ENCODE data around the gene LRIG3. TPM values are rescaled to one million over a fixed set of nuclear protein-coding genes. Genes with fewer than 3 reads are reported as not detected.

Gene LRIG3
- total RNA-seq, 1 donor = 85.0 TPM

DNA sequence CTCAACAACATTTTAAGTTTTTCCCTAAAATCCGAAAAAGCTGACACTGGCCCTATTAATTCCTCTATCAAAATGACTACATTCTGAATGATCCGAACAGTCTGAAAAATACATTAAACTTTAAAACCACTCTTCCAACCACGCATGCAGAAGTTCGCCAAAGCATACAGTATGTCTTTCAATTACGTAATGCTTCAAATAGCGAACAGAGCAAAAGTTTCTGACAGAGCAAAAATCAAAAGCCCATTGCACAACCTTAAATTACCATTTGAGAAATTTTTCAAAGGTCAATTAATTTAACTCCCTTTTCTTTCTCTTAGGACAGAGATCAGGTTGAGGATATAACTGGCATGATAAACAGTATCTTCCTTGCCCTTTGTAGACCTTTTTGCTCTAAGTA lies 33.2 kb downstream of the LRIG3 start:
- H3K27me3 ChIP-seq (ENCODE audit: insufficient read depth, low read length) = no peaks in the 10 kb centered on the region
- H3K4me2 ChIP-seq (ENCODE audit: insufficient read depth, low read length) = no peak overlapping the region
- H4K20me1 ChIP-seq (ENCODE audit: insufficient read depth, low read length) = peaks cover 6% of the 10 kb centered on the region
- H3K27ac ChIP-seq (ENCODE audit: low read depth, low read length) = no peak overlapping the region
- no peaks in the 10 kb centered on the region for H3K4me1 ChIP-seq (ENCODE audit: insufficient read depth, low read length)
- H3K36me3 ChIP-seq (ENCODE audit: insufficient read depth, low read length) = peaks cover 57% of the 10 kb centered on the region
- TF ChIP-seq, protein P1, sequence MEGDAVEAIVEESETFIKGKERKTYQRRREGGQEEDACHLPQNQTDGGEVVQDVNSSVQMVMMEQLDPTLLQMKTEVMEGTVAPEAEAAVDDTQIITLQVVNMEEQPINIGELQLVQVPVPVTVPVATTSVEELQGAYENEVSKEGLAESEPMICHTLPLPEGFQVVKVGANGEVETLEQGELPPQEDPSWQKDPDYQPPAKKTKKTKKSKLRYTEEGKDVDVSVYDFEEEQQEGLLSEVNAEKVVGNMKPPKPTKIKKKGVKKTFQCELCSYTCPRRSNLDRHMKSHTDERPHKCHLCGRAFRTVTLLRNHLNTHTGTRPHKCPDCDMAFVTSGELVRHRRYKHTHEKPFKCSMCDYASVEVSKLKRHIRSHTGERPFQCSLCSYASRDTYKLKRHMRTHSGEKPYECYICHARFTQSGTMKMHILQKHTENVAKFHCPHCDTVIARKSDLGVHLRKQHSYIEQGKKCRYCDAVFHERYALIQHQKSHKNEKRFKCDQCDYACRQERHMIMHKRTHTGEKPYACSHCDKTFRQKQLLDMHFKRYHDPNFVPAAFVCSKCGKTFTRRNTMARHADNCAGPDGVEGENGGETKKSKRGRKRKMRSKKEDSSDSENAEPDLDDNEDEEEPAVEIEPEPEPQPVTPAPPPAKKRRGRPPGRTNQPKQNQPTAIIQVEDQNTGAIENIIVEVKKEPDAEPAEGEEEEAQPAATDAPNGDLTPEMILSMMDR (IDR thresholded peaks at IDR 0.05; ENCODE audit: extremely low read depth, low read depth, low read length) = no peak
- no peaks in the 10 kb centered on the region for H3K9me3 ChIP-seq (ENCODE audit: low read depth, low read length)
- H3K4me3 ChIP-seq (ENCODE audit: insufficient read depth, low read length) = no peak overlapping the region
- peaks cover 2% of the 10 kb centered on the region for H3K79me2 ChIP-seq (ENCODE audit: insufficient read depth, low read length)
- H2AFZ ChIP-seq (ENCODE audit: low read length) = no peak overlapping the region
- no peak for DNase-seq (ENCODE audit: insufficient read length, low spot score, missing footprints)

DNA sequence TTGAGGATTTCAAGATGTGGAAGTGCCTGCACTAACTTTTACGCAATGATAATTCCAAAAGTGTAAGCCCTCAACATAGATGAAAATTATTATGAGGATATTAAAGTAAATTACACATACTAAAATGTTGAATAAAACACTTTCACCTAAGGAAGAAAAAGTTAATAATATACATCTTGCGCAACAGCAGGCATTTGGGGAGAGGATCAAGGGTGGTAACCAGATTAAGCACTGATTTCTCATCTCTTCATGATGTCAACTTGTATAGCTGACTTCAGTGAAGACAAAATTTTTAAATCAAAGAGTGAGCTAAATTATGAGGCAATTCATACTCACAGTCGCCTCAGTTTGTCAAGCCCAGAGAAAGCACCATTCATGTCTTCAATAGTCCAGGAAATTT lies 33.8 kb downstream of the LRIG3 start:
- H4K20me1 ChIP-seq (ENCODE audit: insufficient read depth, low read length) = peaks cover 3% of the 10 kb centered on the region
- H3K27me3 ChIP-seq (ENCODE audit: insufficient read depth, low read length) = no peaks in the 10 kb centered on the region
- H2AFZ ChIP-seq (ENCODE audit: low read length) = no peak overlapping the region
- no peak overlapping the region for H3K4me2 ChIP-seq (ENCODE audit: insufficient read depth, low read length)
- no peak overlapping the region for H3K27ac ChIP-seq (ENCODE audit: low read depth, low read length)
- peaks cover 2% of the 10 kb centered on the region for H3K79me2 ChIP-seq (ENCODE audit: insufficient read depth, low read length)
- DNase-seq (ENCODE audit: insufficient read length, low spot score, missing footprints) = no peak
- no peaks in the 10 kb centered on the region for H3K4me1 ChIP-seq (ENCODE audit: insufficient read depth, low read length)
- H3K4me3 ChIP-seq (ENCODE audit: insufficient read depth, low read length) = no peak overlapping the region
- H3K9me3 ChIP-seq (ENCODE audit: low read depth, low read length) = no peaks in the 10 kb centered on the region
- H3K36me3 ChIP-seq (ENCODE audit: insufficient read depth, low read length) = peaks cover 61% of the 10 kb centered on the region
- TF ChIP-seq, protein P1 (IDR thresholded peaks at IDR 0.05; ENCODE audit: extremely low read depth, low read depth, low read length) = no peak

DNA sequence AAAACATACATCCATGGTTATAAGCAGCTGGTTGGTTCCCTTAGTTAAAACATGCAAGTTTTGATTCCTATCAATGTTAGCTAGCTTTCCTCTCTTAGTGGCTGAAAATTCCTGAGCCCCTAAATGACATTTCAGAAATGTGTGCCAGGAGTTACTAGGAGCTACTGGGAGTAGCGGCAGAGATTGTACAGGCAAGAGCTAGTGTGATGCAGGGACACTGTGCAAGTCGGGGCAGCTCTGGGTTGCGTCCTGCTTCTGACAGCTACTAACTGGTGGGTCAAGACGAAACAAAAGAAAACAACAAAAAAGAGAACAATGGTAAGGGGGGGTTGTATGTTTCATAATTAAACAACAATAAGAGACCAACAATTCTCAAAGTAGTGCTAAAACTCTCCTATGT lies 35.4 kb downstream of the LRIG3 start:
- Histone ChIP-seq H3K4me3 (ENCODE audit: insufficient read depth, low read length) (no peak overlapping the region), H3K27ac (ENCODE audit: low read depth, low read length) (no peak overlapping the region), H3K27me3 (ENCODE audit: insufficient read depth, low read length) (no peaks in the 10 kb centered on the region), H2AFZ (ENCODE audit: low read length) (no peak overlapping the region), H3K4me1 (ENCODE audit: insufficient read depth, low read length) (no peaks in the 10 kb centered on the region), H3K36me3 (ENCODE audit: insufficient read depth, low read length) (peaks cover 72% of the 10 kb centered on the region), H4K20me1 (ENCODE audit: insufficient read depth, low read length) (no peaks in the 10 kb centered on the region), H3K79me2 (ENCODE audit: insufficient read depth, low read length) (no peaks in the 10 kb centered on the region), H3K4me2 (ENCODE audit: insufficient read depth, low read length) (no peak overlapping the region), H3K9me3 (ENCODE audit: low read depth, low read length) (no peaks in the 10 kb centered on the region)
- TF ChIP-seq, protein P1 (IDR thresholded peaks at IDR 0.05; ENCODE audit: extremely low read depth, low read depth, low read length) = no peak
- DNase-seq (ENCODE audit: insufficient read length, low spot score, missing footprints) = no peak

DNA sequence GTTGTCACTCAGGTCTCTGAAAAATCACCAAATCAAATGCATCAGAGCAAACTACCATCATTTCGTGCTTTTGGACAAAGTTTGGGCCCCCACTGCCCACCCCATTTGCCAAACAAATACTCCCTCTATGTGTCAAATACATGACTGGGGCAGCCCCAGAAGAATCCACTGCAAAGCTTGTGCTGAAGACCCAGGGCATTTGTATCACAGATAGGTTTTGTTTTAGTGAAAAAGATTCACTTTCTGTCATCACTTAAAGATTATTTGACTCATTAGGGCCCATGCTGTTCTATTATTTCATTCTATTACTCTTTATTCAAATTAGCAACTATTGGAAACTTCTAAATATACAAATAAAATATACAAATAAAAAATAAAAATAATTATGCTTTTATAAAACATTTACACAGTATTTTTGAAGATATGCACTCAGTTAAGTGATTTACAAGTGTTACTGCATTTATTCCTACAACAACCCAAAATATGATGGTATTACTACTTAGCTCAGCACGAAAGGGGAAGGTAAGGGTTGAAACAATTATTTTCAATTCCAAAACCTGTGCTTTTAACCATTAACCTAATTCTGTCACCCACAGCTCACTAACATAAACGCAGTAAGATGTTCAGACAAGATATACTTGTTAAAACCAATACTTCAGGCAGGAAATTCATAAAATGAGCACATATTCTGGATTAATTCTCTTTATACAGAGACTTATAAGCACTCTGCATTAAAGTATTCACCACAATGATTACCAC lies 36.5 kb downstream of the LRIG3 start:
- H3K79me2 ChIP-seq (ENCODE audit: insufficient read depth, low read length) = no peaks in the 10 kb centered on the region
- no peaks in the 10 kb centered on the region for H3K9me3 ChIP-seq (ENCODE audit: low read depth, low read length)
- no peak for DNase-seq (ENCODE audit: insufficient read length, low spot score, missing footprints)
- H3K4me2 ChIP-seq (ENCODE audit: insufficient read depth, low read length) = no peak overlapping the region
- H3K4me3 ChIP-seq (ENCODE audit: insufficient read depth, low read length) = no peak overlapping the region
- peaks cover 71% of the 10 kb centered on the region for H3K36me3 ChIP-seq (ENCODE audit: insufficient read depth, low read length)
- H3K27me3 ChIP-seq (ENCODE audit: insufficient read depth, low read length) = no peaks in the 10 kb centered on the region
- H2AFZ ChIP-seq (ENCODE audit: low read length) = no peak overlapping the region
- no peaks in the 10 kb centered on the region for H4K20me1 ChIP-seq (ENCODE audit: insufficient read depth, low read length)
- TF ChIP-seq, protein P1 (IDR thresholded peaks at IDR 0.05; ENCODE audit: extremely low read depth, low read depth, low read length) = no peak
- no peak overlapping the region for H3K27ac ChIP-seq (ENCODE audit: low read depth, low read length)
- no peaks in the 10 kb centered on the region for H3K4me1 ChIP-seq (ENCODE audit: insufficient read depth, low read length)
